AG10803 (cell line): ENCODE measurements around the gene RPS6KA1.
"Not testable (repeated sequence)": the region's sequence is repeated elsewhere in the genome, so short reads cannot be mapped to it uniquely, and the experiment has no call there.

Experiments
- DNase-seq: peaks from one replicate; pipeline ENCODE4 v3.0.0; 2010; ENCODE audit warnings: low read depth
- H3K4me3 ChIP-seq: 2 replicates; pipeline ENCODE4 v1.5.1; 2011; ENCODE audit warnings: mild to moderate bottlenecking, low read length, control low read depth
- TF ChIP-seq, protein P1 (sequence below): conservative IDR thresholded peaks from 2 replicates; pipeline ENCODE4 v1.5.1; 2011; ENCODE audit warnings: mild to moderate bottlenecking, low read length, control low read depth, inconsistent platforms

The RPS6KA1 gene

DNA sequence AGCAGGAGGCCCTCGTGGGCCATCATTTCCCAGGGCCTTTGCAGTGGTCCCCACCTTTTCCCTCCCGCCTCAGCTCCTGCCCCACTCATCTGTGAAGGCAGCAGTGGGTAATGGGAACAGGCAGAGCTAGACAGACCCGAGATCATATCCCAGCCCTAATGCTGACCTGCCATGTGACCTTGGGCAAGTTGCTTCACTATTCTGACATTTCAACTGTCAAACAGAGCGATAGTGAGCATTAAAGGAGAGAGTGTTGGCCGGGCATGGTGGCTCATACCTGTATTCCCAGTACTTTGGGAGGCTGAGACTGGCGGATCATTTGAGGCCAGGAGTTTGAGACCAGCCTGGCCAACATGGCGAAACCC is 51.7 kb downstream of the RPS6KA1 start:
- DNase-seq = no peak
- H3K4me3 ChIP-seq = no peak overlapping the region
- TF ChIP-seq, protein P1, sequence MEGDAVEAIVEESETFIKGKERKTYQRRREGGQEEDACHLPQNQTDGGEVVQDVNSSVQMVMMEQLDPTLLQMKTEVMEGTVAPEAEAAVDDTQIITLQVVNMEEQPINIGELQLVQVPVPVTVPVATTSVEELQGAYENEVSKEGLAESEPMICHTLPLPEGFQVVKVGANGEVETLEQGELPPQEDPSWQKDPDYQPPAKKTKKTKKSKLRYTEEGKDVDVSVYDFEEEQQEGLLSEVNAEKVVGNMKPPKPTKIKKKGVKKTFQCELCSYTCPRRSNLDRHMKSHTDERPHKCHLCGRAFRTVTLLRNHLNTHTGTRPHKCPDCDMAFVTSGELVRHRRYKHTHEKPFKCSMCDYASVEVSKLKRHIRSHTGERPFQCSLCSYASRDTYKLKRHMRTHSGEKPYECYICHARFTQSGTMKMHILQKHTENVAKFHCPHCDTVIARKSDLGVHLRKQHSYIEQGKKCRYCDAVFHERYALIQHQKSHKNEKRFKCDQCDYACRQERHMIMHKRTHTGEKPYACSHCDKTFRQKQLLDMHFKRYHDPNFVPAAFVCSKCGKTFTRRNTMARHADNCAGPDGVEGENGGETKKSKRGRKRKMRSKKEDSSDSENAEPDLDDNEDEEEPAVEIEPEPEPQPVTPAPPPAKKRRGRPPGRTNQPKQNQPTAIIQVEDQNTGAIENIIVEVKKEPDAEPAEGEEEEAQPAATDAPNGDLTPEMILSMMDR = no peak

- TF ChIP-seq, protein P1 = no peak
- H3K4me3 ChIP-seq = no peak overlapping the region
- no peak for DNase-seq
Measured at GRCh38 chr1:26582053-26582835, 52.7 kb downstream of the RPS6KA1 start.

- TF ChIP-seq, protein P1 = no peak
- no peak overlapping the region for H3K4me3 ChIP-seq
- DNase-seq = peak; percentile 71
Measured at GRCh38 chr1:26582836-26583460, 53.4 kb downstream of the RPS6KA1 start.

DNA sequence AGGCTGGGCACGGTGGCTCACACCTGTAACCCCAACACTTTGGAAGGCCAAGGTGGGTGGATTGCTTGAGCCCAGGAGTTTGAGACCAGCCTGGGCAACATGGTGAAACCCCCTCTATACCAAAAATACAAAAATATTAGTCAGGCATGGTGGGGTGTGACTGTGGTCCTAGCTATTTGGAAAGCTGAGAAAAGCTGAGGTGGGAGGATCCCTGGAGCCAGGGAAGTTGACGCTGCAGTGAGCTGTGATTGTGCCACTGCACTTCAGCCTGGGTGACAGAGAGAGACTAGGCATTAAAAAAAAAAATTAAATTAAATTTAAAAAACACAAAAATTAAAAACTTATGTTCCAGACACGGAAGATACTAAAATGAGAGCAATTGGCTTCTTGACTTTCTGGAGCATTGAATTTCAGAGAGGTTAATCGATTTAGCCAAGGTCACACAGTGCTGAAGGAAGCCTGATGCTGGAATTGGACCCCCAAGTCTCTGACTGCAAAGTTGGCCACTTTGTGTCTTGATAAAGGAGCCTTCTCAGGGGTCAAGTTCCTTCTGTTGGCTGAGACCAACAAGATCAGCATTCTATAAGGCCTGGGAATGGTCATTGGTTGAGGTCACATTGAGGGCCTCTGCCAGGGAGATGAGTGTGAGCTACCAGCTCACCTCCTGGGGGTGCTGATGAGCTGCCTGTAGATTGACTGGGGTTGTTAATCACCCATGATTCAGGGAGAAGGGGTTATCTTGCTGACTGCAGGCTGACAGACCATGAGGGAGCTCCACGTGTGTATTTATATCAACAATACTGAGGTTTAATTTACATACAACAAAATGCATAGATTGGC is 54.3 kb downstream of the RPS6KA1 start:
- DNase-seq = no peak
- H3K4me3 ChIP-seq = no peak overlapping the region
- TF ChIP-seq, protein P1 = no peak

DNA sequence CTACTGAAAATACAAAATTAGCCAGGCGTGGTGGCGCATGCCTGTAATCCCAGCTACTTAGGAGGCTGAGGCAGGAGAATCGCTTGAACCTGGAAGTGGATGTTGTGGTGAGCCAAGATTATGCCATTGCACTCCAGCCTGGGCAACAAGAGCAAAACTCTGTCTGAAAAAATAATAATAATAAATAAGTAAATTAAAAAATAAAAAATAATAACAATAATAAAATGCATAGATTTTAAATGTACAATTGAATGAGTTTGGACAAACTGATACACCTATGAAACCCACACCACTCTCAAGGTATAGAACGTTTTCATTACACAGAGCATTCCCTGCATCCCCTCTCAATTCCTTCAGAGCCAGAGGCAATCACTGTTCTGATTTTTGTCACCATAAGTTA is 55.0 kb downstream of the RPS6KA1 start:
- DNase-seq = not testable (repeated sequence)

DNA sequence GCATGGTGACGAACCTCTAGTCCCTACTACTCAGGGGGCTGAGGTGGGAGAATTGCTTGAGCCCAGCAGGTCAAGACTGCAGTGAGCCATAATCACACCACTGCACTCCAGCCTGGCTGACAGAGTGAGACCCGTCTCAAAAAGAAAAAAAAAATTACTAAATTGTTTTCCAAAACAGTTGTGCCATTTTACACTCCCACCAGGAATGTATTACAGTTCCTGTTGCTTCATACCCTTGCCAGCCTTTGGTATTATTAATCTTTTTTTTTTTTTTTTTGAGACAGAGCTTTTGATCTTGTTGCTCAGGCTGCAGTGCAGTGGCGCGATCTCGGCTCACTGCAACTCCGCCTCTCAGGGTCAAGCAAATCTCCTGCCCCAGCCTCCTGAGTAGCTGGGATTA is 55.9 kb downstream of the RPS6KA1 start:
- TF ChIP-seq, protein P1 = no peak
- DNase-seq = no peak
- no peak overlapping the region for H3K4me3 ChIP-seq

More for the DNA sequence above, 55.0 kb downstream of the RPS6KA1 start:
- H3K4me3 ChIP-seq = not testable (repeated sequence)

DNA sequence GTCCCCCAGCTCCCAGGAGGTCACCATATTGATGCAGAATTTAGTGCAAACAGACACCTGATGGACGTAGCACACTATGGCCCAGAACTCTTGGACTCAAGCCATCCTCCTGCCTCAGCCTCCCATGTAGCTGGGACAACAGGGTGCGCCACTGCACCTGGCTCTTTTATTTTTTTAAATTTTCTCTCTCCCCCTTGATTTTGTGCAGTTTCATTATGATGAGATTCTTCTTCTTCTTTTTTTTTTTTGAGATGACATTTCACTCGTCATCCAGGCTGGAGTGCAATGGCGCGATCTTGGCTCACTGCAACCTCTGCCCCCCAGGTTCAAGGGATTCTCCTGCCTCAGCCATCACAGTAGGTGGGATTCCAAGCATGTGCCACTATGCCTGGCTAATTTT is 63.8 kb downstream of the RPS6KA1 start:
- TF ChIP-seq, protein P1 = no peak
- H3K4me3 ChIP-seq = no peak overlapping the region
- no peak for DNase-seq

DNA sequence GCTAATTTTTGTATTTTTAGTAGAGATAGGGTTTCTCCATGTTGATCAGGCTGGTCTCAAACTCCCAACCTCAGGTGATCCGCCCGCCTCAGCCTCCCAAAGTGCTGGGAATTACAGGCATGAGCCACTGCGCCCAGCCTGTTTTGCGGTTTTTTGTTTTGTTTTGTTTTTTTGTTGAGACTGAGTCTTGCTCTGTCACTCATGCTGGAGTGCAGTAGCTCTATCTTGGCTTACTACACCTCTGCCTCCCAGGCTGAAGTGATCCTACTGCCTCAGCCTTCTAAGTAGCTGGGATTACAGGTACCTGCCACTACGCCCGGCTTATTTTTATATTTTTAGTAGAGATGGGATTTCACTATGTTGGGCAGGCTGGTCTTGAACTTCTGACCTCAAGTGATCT is 65.0 kb downstream of the RPS6KA1 start:
- not testable (repeated sequence) for DNase-seq, H3K4me3 ChIP-seq
